COLO668 (cell line): ENCODE measurements around the gene OR5AU1.

Experiments
- DNase-seq: peaks from one replicate; lab custom pipeline; 2025; ENCODE audit not compliant: unreplicated experiment; lab: John Stamatoyannopoulos, UW

The OR5AU1 gene

GRCh38 chr14:21155963-21156362, at the start of gene OR5AU1:
OR5AU1 (minus strand) TSS chr14:21156063; CDS start chr14:21155872, 191 bp downstream.
- no peak for DNase-seq

- no peak for DNase-seq
Observed at GRCh38 chr14:21205026-21205677, 49.3 kb upstream of the OR5AU1 start.

- no peak for DNase-seq
Observed at GRCh38 chr14:21204167-21205025, 48.5 kb upstream of the OR5AU1 start.

DNA sequence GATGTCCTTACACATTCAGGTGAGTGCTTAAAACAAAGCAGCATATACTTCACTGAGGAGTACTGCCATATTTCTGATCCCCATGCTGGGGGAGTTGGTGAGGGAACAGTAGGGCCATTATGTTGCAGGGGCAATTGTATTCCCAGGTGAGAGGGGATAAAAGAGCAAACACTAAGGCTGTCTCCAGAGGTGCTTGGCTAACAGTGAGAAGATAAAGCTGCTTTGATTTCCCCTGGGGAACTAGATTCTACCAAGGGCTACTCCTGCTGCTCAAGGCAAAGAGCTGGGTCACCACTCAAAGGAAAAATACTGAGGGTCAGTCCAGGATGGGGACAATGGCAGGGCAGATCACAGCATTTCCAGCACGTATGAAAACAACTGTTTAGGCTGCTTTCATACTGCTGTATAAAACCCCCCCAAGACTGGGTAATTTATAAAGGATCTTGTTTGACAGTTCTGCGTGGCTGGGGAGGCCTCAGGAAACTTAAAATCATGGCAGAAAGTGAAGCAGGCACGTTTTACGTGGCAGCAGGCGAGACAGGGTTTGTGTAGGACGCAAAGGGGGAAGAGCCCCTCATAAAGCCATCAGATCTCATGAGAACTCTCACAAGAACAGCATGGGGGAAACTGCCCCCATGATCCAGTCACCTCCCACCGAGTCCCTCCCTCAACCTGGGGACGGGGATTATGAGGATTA, 47.8 kb upstream of the OR5AU1 start:
- DNase-seq: no peak

DNA sequence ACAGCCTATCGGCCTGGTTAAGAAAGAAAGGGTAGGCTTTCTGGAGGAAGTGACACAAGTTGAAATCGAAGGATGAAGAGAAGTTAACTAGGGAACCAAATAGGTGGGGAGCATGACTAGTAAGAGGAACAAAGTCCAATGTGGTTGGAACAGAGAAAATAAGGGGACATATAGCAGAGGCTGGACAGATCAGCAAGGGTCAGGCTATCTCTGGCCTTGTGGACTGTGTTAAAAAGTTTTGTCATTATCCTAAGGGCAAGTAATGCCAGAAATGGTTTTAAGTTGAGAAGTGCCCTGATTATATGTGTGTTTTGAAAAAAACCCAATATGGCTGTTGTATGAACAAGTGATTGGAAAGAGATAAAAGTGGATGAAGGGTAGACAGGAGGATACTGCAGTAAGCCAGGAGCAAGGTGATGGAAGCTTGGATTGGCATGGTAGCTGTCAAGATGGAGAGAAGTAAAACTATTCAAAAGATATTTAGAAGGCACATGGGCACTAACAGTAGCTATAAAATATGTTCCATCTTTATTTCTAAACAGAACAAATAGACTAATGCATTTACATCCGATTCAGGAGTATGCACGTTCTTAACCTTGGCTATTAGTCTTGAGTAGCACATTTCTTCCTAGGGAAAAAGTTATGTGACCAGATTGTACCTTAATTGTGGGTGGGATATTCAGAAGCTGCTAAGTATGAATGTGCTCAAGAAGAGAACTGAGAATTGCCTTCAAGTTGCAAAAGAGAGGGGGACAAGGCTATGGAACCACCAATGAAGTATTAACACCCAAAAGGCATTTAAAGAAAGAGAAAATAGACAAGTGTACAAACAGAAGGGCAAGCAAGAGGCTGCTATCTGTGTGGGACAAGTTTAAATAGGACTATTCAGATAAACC, 46.8 kb upstream of the OR5AU1 start:
- DNase-seq: no peak

GRCh38 chr14:21201732-21202462, 46.0 kb upstream of the OR5AU1 start:
- no peak for DNase-seq

GRCh38 chr14:21200752-21201461, 45.0 kb upstream of the OR5AU1 start:
- DNase-seq: no peak

- DNase-seq: no peak
Observed at GRCh38 chr14:21199611-21200560, 44.0 kb upstream of the OR5AU1 start.

DNA sequence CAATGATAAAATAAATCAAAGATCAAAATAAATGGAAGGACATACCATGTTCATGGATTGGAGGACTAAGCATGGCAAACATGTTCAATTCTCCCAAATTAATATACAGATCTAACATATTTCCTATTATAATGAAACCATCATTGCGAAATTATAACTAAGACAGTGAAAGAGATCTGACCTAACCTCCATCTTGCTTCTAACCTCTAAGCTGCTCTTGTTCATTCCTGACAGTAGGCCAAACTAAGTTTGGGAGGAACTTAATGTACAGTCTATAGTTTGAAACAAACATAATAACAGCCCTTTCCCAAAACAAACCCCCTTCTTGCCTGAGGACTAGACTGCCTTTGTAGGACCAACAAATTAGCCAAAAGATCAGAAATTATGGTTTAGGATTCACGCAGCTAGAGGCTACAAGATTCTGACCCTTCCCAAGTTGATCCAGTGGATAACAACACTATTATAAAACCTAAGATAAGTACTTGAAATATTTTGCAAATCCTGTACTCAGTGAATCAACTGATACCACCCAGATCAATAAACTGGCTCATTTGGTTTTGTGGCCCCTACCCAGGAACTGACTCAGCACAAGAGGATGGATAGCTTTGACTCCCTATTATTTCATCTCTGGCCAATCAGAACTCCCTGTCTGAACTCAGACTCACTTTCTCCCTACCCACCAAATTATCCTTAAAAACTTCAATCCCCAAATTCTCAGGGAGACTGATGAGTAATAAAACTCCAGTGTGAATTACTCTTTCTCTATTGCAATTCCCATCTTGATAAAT, 41.7 kb upstream of the OR5AU1 start:
- no peak for DNase-seq

- DNase-seq: no peak
Observed at GRCh38 chr14:21194597-21194996, 38.7 kb upstream of the OR5AU1 start.

DNA sequence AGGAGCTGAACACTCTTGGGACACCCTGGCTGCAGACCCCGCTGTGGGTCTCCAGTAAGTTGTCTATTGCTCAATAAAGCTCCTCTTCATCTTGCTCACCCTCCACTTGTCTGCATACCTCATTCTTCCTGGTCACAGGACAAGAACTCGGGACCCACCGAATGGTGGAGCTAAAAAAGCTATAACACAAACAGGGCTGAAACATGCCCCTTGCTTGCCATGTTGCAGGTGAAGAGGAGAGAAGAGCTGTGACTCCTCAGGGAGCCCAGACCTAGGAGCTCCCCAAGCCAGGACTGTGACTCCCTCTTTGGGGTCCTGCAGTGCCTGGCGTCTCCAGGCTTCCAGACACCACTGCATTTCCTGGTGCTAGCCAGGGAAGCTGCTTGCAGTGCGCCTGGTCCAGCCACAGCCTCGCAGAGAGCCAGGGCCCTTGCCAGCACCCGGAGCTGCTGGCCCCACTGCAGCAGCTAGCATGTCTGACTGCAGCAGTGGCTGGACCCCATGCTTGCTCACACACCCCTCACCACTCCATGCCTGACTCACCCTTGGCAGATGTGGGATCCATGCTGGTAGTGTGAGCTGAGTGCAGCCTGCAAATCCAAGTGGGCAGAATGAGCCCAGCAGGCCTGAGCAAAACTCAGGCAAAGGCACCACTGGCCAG, 37.1 kb upstream of the OR5AU1 start:
- DNase-seq: no peak

- no peak for DNase-seq
Observed at GRCh38 chr14:21192447-21192822, 36.6 kb upstream of the OR5AU1 start.

DNA sequence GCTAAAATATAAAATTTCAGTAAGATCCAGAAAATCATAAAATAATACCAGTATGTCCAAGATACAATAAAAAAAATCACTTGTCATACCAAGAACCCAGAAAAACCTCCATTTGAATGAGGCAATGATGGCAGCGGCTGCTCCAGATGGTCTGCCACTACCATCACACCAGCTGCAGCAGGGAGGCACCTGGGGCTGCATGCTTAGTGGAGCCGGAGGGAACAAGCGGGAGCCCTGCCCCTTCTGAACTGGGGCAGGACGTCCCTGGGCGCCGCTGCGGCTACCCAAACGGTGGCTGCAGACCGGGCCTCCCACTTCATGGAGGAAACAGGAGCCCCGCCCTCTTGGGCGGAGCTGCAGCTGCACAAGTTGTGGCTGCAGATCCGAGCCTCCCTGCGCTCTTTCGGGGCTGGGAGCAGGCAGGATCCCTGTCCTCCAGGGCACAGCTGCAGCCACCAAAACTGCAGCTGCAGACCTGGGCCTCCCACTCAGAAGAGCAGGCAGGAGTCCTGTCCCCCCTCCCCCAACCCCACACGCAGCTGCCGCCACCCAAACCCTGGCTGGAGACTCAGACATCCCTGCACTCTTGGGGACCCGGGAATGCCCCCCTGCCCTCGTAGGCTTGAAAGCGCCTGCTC, 36.1 kb upstream of the OR5AU1 start:
- peak; percentile 88 for DNase-seq

GRCh38 chr14:21191261-21191808, 35.5 kb upstream of the OR5AU1 start:
- no peak for DNase-seq

- DNase-seq: no peak
Observed at GRCh38 chr14:21185491-21185890, 29.6 kb upstream of the OR5AU1 start.

DNA sequence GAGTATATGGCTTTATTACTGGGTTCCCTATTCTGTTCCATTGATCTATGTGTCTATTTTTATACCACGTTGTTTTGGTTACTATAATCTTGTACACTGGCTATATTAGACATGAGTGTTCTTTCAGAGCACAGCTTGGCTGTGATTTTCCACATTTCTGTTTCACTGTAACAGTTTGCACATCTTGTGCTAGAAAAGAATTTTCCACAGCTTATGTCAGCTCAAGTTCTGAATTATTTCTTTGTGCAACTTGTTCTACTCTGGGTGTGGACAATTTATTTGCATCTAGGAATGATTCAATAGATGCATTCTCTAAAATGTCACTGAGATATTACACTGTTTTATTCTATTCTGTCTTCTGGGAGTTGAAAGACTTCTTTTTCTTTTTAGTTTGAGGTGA, 28.4 kb upstream of the OR5AU1 start:
- no peak for DNase-seq
